ENCODE data around the gene MAFB.
"Not testable (repeated sequence)": the region's sequence is repeated elsewhere in the genome, so short reads cannot be mapped to it uniquely, and the experiment has no call there.

MAFB gene
- 0 to 0.39 (median 0) reads per million in 3 experiments for total RNA-seq

DNA sequence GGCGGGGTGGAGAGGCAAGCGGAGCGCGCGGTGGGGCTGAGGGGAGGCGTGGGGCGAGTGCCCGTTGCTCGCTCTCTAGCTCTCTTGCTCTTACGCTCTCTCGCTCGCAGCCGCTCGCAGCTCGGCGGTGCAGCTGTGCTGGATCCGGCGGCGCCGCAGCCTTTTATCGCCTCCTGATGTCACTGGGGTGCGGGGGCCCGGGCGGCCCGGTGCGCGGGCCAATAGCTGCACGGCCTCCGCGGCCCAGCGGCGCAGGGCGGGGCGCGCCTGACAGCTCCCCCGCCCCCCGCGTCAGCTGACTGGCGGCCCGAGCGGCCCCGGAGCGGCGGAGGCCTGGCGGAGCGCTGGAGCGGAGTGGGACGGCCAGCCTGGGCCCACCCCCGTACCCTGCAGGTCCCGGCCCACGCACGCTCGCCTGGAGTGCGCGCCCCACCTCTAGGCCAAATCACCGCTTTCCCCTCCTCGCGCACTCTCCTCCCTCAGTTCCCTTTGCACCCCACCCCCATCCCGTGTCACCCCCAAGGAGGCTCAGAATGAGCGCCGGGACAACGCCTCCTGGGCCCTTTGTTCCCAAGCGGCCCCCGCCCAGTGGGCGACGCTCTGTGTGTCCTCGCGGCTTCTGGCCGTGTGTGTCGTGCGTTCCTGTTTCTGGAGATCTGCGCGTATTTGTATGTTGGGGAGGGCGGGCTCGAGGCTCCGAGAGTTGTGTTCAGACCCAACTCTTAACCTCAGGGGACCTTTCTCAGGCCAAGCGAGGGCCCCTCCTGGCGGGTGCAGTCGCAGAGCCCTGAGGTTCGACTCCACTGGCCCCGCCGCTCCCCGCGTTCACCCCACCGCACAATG, at the start of gene MAFB:
Gene MAFB (minus strand): TSS at position 137 of the 843 bp plus-strand sequence. CDS start 386 bp downstream, outside the sequence.
- DNase-seq = peak; percentile 16

DNA sequence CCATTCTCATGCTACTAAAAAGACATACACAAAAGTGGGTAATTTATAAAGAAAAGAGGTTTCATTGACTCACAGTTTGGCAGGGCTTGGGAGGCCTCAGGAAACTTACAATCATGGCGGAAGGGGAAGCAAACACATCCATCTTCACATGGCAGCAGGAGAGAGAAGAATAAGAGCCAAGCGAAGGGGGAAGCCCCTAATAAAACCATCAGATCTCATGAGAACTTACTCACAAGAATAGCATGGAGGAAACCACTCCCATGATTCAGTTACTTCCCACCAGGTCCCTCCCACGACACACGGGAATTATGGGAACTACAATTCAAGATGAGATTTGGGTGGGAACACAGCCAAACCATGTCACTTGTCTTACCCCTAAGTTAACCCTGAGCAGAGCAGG, 47.4 kb upstream of the MAFB start:
- DNase-seq = not testable (repeated sequence)

DNA sequence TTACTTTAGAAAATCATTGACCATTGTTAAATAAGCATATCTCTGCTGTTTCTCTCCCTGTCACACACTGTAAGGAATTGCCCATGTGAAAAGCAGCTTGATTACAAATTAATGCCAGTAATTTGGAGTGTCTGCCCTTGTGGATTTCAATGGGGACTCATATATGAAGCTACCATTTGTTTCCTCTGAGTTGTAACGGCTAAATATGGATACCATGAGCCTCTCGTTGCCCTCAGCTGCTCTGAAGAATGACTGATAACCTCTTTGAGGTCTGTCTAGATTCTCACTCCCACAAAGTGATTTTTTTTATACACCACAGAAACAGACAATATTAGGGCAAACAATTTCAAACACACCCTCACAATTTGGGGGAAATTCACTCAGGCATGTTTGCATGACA, 40.0 kb upstream of the MAFB start:
- no peak for DNase-seq

- DNase-seq = no peak
These were observed 39.4 kb upstream of the MAFB start for GRCh38 chr20:40728470-40728869.

DNA sequence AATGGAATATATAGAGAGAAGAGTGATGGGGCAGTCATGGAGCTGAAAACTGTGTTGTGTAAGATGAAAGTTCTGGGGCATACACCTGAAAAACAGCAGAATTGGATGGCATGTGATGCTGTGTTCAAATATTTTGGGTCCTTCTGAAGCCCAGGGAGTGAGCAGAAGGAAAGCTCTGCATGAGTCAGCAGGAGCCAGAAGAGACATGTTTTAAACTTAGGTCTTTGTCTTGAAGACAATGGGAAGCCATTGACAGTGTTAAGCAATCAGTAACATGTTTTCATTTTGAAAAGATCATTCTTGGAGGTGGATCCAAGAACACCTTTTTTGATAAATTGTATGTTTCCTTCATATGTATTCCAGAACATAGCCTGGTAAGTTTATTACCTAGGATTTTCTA, 38.9 kb upstream of the MAFB start:
- no peak for DNase-seq

DNA sequence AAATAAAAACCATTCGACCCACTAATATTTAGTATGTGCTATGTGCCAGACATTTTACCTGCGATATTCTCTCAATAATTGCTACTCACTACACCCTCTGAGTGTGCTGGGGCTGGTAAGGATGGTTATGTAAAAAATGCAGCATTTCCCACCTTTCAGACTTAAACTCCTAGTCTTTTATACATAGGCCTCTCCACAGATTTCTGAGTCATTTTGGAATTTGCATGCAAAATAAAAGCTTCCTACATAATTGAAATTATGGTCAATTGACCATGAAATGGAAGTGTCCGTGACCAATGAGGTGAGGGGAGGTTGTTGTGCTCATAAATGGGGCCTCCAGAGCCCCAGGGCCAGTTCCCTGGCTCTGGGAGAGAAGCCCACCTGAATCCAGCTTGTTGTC, 37.7 kb upstream of the MAFB start:
- no peak for DNase-seq

- DNase-seq = no peak
These were observed 35.5 kb upstream of the MAFB start for GRCh38 chr20:40724566-40724965.

DNA sequence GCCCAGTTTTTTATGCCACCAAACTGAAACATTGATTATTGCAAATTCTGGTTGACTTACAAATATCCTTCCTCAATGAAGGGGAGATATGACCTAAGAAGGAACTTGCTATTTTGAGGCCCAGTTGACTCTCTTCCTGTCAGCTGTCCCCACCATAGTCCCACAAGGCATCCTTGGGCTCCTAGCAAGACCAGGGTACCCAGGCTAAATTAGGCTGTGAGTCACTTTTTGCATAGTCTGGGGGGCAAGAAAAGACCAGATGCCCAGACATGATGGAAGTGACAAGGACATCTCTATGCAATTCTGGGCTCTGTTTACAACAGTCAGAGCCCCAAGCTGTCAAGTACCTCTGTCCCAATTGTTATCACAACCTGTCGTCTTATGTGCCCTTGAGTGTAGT, 31.8 kb upstream of the MAFB start:
- no peak for DNase-seq

- no peak for DNase-seq
These were observed 31.1 kb upstream of the MAFB start for GRCh38 chr20:40720099-40720498.

- no peak for DNase-seq
These were observed 30.1 kb upstream of the MAFB start for GRCh38 chr20:40718982-40719729.

- no peak for DNase-seq
These were observed 29.4 kb upstream of the MAFB start for GRCh38 chr20:40718214-40718977.

GRCh38 chr20:40717343-40717865, 28.4 kb upstream of the MAFB start:
- DNase-seq = no peak

DNA sequence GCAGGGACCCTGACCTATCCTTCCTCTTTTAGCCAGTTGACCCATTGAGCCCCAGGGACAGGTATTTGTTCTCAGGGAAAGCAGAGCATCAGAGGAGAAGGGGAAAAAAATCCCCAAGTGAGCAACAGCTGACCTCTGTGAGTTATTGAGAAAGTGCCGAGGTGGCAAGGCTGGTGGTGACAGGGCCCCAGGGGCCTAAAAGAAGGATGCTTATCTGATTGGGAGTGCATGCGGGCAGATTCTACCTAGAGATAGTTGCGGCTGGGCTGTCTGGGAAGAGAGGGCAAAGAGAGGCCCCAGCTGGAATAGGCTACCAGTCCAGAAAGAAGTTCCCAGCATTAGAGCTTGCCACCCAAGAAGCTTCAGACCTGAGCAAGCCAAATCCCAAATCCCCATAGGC, 26.5 kb upstream of the MAFB start:
- no peak for DNase-seq

DNA sequence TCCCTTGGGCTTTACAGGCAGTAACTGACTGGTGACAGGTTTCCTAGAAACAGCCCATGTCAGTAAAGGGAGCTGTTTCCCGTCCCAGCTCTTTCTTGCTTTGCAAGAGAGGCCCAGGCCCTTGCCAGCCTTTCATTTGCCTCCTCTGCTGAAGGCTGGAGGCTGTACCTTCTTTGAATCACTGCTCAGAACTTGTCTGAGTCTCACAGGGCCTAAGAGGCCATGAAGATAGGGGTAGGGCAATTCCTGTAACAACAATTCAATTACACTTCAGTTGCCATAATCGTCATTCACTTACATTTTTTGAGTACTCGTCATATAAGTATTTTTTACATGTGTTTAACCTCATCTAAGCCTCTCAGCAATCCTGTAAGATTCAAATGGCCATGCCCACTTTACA, 25.9 kb upstream of the MAFB start:
- DNase-seq = no peak

GRCh38 chr20:40714109-40714508, 25.1 kb upstream of the MAFB start:
- DNase-seq = no peak

- no peak for DNase-seq
These were observed 24.5 kb upstream of the MAFB start for GRCh38 chr20:40713508-40713907.

GRCh38 chr20:40711079-40711478, 22.0 kb upstream of the MAFB start:
- DNase-seq = no peak

DNA sequence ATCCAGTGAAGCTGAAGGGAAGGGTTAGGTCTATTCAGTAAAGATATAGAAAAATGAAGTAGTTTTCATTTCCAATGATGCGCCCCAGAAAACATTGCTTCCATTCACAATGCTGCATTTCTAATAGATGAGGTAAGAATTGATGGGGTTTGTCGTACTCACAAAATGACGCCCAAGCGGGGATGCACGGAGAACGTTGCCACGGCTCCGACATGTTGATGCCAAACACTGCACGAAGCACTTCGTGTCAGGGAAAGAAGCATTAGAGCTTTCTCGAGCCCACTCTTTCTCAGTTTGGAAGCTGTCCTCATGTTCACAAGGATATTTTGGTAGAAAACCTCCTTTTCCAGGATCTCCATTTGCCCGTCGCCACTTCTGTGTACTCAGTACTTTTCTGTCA, 21.6 kb upstream of the MAFB start:
- DNase-seq = no peak

- DNase-seq = no peak
These were observed 18.0 kb upstream of the MAFB start for GRCh38 chr20:40706977-40707582.

DNA sequence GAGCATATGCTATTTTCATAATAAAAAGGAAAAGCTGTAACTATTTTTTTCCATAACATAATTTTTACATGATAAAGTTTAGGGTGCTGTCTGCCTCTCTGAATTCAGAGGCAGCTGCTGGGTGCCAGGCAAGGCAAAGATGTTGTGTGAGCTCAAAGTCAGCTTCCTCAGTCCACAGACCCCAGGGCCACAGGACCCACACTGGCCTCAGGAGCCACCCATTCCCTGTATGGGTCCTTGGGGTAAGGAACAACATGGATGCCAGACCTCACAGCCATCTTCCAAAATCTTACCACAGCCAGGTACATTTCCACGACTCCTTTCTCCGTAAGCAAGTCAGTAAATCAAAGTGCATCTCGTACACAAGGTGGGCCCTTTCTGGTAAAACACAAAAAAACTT, 16.4 kb upstream of the MAFB start:
- no peak for DNase-seq

- no peak for DNase-seq
These were observed 15.8 kb upstream of the MAFB start for GRCh38 chr20:40704828-40705227.

GRCh38 chr20:40703975-40704530, 15.0 kb upstream of the MAFB start:
- no peak for DNase-seq

Measured in central memory CD4-positive, alpha-beta T cell (primary cell).